Testis (tissue), 2 donors: ENCODE results near the gene ATOSA.

Experiments used
- CTCF ChIP-seq, 3 experiments: fragments of 450-650 bp in 2 of 3; fragments of 200-600 bp in 1 of 3; sonication (generic) in 1 of 3; IDR thresholded peaks; one replicate each; pipeline ENCODE4 v1.5.1; 2016 to 2019; ENCODE audit warnings: antibody characterized with exemption in 3 of 3, mild to moderate bottlenecking in 2 of 3, moderate library complexity in 1 of 3
- POLR2A ChIP-seq: fragments of 450-650 bp; IDR thresholded peaks from one replicate; pipeline ENCODE4 v1.6.1; 2017; ENCODE audit warnings: antibody characterized with exemption, mild to moderate bottlenecking, moderate library complexity

DNA sequence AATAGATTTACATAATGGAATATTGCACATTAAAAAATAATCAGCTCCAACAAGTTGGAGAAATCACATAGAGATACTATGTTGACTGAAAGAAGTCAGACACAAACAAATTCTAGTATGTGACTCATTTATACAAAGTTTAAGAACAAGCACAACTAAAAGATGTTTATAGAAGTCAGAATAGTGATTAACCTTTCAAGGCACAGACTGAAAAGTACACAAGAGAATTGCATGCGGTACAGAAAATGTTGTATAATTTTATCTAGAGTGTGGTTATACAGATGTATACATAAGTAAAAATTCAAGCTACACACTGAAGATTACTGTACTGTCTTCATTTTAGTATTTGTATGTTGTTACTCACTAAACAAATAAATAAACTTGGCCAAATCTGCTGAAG is 19.3 kb upstream of the ATOSA start:
- no peak for TF ChIP-seq POLR2A
- no peak for TF ChIP-seq CTCF (IDR thresholded peaks at IDR 0.05)
